Measurements from ENCODE around the gene AIF1L.

The AIF1L gene

GRCh38 chr9:131167936-131168335 lies 71.6 kb downstream of the AIF1L start:
- DNase-seq (ENCODE audit: low read depth in 3 of 3) = no peak

GRCh38 chr9:131169563-131170240 lies 73.4 kb downstream of the AIF1L start:
- DNase-seq (ENCODE audit: low read depth in 3 of 3) = no peak

Measured in stimulated activated CD4-positive, alpha-beta T cell treated with anti-CD3 and anti-CD28 coated beads, TNF-alpha, amount 100 ng/mL, for 24 hours (primary cell).